Ishikawa (cell line): ENCODE data around the gene PPP1R3D.

Source experiments
- CEBPB ChIP-seq: IDR thresholded peaks from 2 replicates; pipeline ENCODE4 v1.6.1; 2012
- CREB1 ChIP-seq: IDR thresholded peaks from 2 replicates; pipeline ENCODE4 v1.6.1; 2012; ENCODE audit warnings: low read depth
- EGR1 ChIP-seq: IDR thresholded peaks from 2 replicates; pipeline ENCODE4 v1.6.1; 2012
- EP300 ChIP-seq: IDR thresholded peaks from 2 replicates; pipeline ENCODE4 v1.6.1; 2012; ENCODE audit warnings: borderline replicate concordance
- FOXM1 ChIP-seq: IDR thresholded peaks from 2 replicates; pipeline ENCODE4 v1.6.1; 2012; ENCODE audit warnings: low read depth, borderline replicate concordance
- MAX ChIP-seq: IDR thresholded peaks from 2 replicates; pipeline ENCODE4 v1.6.1; 2012
- NFIC ChIP-seq: IDR thresholded peaks from 2 replicates; pipeline ENCODE4 v1.6.1; 2012
- RAD21 ChIP-seq: IDR thresholded peaks from 2 replicates; pipeline ENCODE4 v1.6.1; 2012; ENCODE audit warnings: low read depth
- REST ChIP-seq: IDR thresholded peaks from 2 replicates; pipeline ENCODE4 v1.6.1; 2012; ENCODE audit warnings: low read depth, mild to moderate bottlenecking
- TAF1 ChIP-seq: IDR thresholded peaks from 2 replicates; pipeline ENCODE4 v1.6.1; 2012; ENCODE audit warnings: low read depth, mild to moderate bottlenecking
- TCF12 ChIP-seq: IDR thresholded peaks from 2 replicates; pipeline ENCODE4 v1.6.1; 2012; ENCODE audit warnings: low read depth
- TEAD4 ChIP-seq: IDR thresholded peaks from 2 replicates; pipeline ENCODE4 v1.6.1; 2012
- USF1 ChIP-seq: IDR thresholded peaks from 2 replicates; pipeline ENCODE4 v1.6.1; 2012
- YY1 ChIP-seq: IDR thresholded peaks from 2 replicates; pipeline ENCODE4 v1.6.1; 2012; ENCODE audit warnings: low read depth
- ZBTB7A ChIP-seq: IDR thresholded peaks from 2 replicates; pipeline ENCODE4 v1.6.1; 2012; ENCODE audit warnings: low read depth

PPP1R3D gene

GRCh38 chr20:59984541-59984940, 44.4 kb upstream of the PPP1R3D start:
- TF ChIP-seq TAF1 (no peak), TEAD4 (no peak), YY1 (no peak), RAD21 (no peak), MAX (no peak), REST (no peak), CEBPB (no peak), EP300 (no peak), USF1 (no peak)

GRCh38 chr20:59983076-59983475, 43.0 kb upstream of the PPP1R3D start:
- TF ChIP-seq TEAD4: no peak
- no peak for TF ChIP-seq EP300
- no peak for TF ChIP-seq RAD21
- TF ChIP-seq YY1: no peak
- TF ChIP-seq NFIC: no peak
- no peak for TF ChIP-seq MAX
- TF ChIP-seq USF1: no peak
- TF ChIP-seq FOXM1: no peak
- TF ChIP-seq TCF12: no peak
- TF ChIP-seq TAF1: no peak
- TF ChIP-seq CREB1: no peak
- TF ChIP-seq EGR1: no peak
- no peak for TF ChIP-seq ZBTB7A
- no peak for TF ChIP-seq REST

- TF ChIP-seq FOXM1: no peak
- no peak for TF ChIP-seq NFIC
- TF ChIP-seq EP300: no peak
- TF ChIP-seq ZBTB7A: no peak
- no peak for TF ChIP-seq YY1
- TF ChIP-seq MAX: no peak
- TF ChIP-seq EGR1: no peak
- TF ChIP-seq RAD21: no peak
These were observed 37.0 kb upstream of the PPP1R3D start for GRCh38 chr20:59977086-59977485.

- TF ChIP-seq FOXM1 (no peak), EP300 (no peak)
These were observed 36.2 kb upstream of the PPP1R3D start for GRCh38 chr20:59976156-59976782.

GRCh38 chr20:59972037-59972801, 32.1 kb upstream of the PPP1R3D start:
- TF ChIP-seq REST (no peak), MAX (no peak), EP300 (no peak), CREB1 (no peak), FOXM1 (no peak), EGR1 (no peak)
